GM21786 (cell line): ENCODE results near the gene ETNK1.
"Not testable (repeated sequence)": the region's sequence is repeated elsewhere in the genome, so short reads cannot be mapped to it uniquely, and the experiment has no call there.

ENCODE experiments used
- ATAC-seq: cut with Tn5 transposase; IDR thresholded peaks from one replicate; pipeline ENCODE4 v1.9.1; 2021; ENCODE audit not compliant: unreplicated experiment

The ETNK1 gene, protein sequence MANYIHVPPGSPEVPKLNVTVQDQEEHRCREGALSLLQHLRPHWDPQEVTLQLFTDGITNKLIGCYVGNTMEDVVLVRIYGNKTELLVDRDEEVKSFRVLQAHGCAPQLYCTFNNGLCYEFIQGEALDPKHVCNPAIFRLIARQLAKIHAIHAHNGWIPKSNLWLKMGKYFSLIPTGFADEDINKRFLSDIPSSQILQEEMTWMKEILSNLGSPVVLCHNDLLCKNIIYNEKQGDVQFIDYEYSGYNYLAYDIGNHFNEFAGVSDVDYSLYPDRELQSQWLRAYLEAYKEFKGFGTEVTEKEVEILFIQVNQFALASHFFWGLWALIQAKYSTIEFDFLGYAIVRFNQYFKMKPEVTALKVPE

DNA sequence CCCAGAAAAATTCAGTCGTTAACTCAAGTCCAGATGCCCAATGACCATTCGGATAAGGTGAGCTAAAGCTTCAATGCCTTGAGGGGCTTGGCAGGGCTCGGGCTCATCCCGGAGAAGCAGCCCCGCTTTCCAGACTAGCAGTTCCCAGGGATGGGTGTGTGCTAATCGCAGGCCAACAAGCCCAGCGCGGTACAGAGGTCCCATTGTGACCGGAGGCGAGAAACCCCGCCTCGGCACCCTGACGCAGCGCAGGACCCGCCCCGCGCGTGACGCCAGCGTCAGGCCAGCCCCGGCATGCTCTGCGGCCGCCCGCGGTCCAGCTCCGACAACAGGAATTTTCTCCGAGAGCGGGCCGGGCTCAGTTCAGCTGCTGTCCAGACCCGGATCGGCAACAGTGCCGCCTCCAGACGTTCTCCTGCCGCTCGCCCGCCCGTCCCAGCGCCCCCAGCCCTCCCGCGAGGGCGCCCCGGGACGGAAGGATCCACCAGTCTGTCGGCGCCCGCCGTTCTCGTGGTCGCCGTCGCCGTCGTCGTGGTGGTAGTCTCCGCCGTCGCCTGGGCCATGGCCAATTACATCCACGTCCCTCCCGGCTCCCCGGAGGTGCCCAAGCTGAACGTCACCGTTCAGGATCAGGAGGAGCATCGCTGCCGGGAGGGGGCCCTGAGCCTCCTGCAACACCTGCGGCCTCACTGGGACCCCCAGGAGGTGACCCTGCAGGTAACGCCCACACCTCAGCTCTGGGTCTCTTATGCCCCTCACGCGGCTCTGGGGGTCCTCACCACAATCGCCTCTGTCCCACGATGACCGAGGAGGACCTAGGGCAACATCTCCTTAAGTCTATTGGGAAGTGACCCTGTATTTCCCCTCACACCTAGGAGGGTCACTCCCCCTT, at the start of gene ETNK1:
Gene ETNK1 (plus strand): TSS at position 302 of the 892 bp plus-strand sequence. CDS start 260 bp downstream, at position 562.
- peak; percentile 96 for ATAC-seq

DNA sequence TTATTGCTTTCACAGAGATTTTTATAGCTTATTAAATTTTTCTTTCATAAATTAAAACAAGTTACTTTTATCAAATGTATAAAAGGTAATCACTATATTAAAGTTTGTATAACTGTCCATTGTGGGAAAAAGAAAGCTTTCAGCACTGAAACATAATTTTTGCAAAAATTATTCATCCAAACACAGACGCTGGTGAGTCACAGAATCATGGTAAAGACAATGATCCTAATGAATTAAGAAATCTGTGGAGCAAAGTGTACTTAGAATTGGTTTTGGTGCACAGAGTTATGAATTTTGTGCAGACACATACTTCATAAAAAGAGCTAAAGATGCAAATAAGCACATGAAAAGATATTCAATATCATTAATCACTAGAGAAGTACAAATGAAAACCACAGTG, 48.9 kb upstream of the ETNK1 start:
- no peak for ATAC-seq

DNA sequence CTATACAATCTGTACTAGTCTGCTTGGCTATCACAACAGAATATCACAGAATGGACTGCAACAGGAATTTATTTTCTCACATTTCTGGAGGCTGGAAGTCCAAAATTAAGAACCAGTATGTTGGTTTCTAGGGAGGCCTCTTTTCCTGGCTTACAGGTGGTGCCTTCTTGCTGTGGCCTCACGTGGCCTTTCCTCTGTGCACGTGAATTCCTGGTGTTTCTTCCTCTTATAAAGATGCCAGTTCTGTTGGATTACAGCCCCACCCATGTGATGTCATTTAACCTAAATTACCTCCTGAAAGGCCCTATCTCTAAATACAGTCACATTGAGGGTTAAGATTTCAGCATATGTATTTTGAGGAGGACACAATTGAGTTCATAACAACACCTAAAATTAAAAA, 48.5 kb upstream of the ETNK1 start:
- ATAC-seq: no peak

DNA sequence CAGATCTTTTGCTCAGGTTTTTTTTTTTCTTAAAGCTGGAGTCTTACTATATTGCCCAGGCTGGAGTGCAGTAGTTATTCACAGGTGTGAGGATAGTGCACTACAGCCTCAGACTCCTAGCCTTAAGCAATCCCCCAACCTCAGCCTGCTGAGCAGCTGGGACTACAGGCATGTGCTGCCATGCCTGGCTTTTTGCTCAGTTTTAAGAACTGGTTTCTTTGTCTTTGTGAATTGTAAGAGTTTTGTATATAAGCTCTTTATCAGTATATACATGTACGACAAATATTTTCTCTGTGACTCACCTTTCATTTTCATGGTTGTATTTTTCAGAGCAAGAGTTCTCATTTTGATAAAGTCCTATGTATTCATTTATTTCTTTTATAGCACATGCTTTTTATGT, 47.3 kb upstream of the ETNK1 start:
- no peak for ATAC-seq

DNA sequence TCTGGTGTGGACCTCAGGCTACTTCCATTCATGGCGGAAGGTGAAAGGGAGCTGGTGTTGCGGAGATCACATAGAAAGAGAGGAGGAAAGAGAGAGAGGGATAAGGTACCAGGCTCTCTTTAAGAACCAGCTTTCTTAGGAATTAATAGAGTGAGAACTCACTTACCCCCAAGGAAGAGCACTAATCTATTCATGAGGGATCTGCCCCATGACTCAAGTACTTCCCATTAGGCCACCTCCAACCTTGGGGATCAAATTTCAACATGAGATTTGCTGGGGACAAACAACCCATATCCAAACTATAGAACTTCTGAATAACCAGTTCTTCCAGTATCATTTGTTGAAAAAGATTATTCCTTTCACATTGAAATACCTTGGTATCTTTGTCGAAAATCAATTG, 46.6 kb upstream of the ETNK1 start:
- ATAC-seq: no peak

DNA sequence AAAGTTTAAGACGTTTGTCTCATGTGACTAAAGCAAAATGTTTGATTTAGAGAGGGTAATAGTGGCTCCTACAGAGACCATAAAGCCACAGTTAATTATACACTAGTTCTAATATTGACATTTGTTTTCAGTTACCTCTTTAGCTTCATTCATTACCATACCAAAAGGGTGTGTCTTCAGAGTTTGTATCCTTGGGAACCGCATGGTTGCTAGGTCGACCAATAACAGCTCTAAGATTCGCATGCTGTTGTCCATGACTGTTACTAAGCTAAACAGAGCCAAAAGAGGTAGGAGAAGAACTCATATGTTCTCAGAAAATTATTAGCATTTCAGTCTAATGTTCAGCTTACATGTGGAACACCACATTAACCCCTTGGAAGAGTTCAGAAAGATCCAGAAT, 36.2 kb upstream of the ETNK1 start:
- ATAC-seq: no peak

DNA sequence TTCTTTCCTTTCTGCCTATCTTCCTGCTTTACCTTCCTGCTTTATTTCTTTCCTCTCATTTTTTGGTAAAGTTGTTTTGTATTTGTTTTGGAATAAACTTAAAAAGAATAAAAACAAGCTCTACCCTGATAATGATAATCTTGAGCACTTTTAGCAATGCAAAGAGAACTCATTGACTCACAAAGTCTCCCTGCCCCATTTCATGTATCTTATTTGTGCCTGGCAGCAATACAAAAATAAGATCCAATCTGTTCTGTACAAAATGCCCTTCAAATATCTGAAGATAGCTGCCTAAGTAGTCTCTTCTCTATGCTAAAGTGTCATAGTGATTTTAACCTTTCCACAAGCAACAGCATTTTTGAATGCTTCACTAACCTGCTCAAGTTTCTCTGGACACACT, 31.1 kb upstream of the ETNK1 start:
- no peak for ATAC-seq

DNA sequence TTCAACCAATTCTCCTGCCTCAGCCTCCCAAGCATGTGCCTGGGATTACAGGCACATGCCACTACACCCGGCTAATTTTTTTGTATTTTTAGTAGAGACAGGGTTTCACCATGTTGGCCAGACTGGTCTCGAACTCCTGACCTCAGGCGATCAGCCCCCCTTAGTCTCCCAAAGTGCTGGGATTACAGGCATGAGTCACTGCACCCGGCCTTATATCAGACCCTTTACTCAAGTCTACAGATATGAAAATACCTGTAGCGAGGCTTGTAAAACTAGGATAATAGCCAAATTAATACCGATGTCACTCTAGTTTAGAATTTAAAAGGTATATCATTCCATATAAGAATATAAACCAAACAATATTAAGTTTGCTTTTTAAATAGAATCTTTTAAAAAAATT, 27.4 kb upstream of the ETNK1 start:
- not testable (repeated sequence) for ATAC-seq

DNA sequence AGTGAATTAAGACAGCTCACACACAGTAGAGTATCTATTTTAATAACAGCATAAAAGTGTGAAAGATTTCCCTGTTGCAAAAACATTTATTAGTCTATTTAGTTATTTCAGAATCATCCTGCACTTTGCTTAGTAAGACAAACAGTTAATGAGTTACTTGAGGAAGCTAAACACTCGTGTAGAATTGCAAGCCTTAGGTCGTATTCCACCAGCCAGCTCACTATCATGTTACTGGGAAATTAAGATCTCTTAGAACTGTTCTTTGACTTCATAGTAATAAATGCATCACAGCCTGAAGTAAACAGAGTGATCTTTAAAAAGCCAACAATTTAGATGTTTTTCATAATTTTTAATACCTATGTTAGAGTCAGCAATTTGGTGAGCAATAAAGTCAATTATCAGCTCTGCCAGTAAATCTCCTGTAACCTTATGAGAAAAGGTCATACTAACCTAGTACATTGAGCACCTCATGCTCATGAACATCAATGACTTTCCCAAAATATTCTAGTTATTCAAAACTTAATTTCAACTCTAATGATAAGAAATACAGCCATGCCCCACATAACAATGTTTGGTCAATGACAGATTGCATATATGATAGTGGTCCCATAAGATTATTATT, 26.7 kb upstream of the ETNK1 start:
- no peak for ATAC-seq

DNA sequence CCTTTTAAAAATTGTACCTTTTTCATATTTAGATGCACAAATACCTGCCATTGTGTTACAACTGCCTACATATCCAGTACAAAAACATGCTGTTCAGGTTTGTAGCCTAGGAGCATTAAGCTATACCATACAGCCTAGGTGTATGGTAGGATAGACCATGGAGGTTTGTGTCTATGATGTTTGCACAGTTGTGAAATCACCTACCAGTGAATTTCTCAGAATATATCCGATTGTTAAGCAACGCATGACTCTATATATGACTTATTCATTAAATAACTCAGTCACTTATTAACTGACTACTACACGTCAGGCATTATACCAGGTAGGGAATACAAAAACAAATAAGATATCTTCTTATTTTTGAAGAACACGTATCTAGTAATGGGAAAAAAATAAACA, 26.2 kb upstream of the ETNK1 start:
- no peak for ATAC-seq

DNA sequence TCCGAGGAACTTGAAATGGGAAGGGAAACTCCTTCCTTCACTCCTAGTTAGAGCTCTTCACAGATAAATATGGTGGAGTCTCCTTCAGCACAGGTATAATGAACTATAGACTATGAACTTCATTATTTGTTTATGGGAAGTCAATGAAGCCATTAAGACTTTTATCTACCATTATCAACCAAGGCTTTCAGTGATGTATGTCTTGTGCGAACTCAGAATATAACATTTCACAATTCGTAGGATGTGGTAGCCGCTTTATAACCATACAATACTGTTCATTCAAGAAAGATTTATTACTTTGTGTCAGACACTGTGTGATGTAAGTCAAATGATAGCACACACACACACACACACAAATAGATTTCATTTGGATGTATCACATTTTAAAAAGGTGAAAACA, 24.8 kb upstream of the ETNK1 start:
- no peak for ATAC-seq

DNA sequence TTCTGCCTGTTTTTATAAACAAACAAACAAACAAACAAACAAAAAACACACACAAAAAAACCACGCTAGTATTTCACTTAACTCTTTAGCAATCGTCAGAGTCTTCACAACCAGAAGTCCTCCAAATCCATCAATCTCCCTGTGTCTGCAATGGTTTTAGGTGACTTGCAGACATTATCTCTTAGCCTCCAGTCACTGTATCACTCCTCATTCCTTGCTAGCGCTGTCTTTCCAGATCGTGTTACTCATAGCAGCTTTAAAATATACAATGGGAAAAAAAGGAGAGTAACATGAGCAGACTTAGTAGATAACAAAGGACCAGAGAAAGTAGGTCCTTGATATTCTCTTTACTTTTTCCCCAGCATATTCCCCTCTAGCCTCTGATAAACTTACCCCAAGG, 15.5 kb upstream of the ETNK1 start:
- ATAC-seq: no peak

DNA sequence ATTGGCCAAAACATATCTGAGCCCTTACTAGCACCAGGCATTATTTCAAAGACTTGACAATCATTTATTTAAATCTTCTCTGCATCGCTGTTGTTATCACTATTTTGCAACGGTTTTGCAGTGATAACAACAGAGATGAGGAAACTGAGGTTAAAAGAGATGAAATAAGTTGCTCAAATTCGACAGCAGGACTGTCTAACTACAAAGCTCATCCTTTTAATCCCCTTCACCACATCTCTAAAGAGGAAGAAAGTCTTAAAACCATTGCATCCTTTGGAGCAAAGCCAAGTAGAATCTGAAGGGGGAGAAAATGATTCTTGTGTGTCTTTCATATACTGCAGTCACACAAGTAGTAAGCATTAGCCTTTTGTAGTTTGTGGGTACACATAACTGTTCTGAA, 14.8 kb upstream of the ETNK1 start:
- ATAC-seq: no peak

DNA sequence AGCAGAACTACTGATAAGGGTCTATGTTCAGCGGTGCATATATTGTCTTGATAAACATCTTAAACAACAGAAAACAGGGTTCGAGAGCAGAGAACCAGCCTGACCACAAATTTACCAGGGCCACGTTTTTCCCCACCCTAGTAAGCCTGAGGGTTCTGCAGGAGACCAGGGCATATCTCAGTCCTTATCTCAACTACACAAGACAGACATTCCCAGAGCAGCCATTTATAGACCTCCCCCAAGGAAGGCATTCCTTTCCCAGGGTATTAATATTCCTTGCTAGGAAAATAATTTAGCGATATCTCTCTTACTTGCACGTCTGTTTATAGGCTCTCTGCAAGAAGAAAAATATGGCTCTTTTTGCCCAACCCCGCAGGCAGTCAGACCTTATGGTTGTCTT, 12.1 kb upstream of the ETNK1 start:
- not testable (repeated sequence) for ATAC-seq

DNA sequence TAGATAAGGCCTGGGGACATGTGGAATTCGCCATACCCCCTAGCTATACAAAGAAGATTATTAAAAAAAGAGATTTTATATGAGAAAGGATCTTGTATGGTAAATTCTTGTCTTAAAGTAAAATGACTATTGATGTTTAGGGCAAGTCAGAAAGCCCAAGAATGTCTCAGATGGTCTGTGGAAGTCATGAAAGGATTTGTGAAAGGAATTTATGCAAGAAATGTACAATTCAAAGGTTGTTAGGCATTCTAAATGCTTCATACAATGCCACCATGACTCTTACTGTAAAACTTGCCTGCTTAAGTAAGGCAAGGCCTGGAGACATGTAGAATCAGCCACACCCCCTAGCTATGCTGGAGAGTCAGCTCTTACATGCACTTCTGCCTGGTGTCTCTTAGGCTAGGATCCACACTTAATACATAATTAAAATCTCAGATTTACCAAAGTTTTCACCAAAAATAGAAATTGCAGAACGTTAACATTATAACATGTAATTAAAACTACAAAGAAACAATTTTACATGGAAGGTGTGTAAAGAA, 8.9 kb upstream of the ETNK1 start:
- no peak for ATAC-seq

DNA sequence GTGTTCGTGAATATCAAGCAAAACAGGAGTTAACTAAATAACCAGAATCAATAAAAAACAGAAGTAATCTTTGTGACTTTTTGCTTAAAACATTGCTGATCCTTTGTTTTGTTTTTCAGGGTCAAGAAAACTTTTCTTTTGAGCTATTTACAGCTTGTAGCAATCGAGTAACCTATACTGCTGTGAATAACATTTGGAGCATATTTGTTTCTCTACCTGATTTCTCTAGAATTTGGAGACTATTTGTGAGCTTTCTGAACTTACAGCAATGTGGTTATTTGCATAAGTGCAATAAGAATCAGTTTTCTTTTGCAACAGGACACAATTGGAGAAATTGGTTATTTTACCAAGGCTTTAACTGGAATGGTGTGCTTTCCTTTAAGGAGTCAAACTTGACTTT, 7.3 kb upstream of the ETNK1 start:
- no peak for ATAC-seq

DNA sequence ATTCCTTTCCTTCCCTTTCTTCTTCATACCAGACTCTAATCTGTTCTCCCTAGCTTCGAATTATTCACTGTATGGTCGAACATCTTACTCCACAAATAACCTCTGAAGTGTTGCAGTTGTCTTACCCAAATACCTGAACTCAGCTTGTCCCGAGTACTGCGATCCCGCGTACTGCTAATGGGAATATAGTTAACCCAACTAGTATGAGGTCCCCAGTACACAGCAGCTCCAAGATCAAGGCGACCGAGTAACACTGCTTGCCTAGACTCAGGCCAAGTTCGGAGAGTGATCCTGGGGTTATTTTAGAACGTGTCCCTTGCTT, 462 bp upstream of the ETNK1 start:
- ATAC-seq: no peak

DNA sequence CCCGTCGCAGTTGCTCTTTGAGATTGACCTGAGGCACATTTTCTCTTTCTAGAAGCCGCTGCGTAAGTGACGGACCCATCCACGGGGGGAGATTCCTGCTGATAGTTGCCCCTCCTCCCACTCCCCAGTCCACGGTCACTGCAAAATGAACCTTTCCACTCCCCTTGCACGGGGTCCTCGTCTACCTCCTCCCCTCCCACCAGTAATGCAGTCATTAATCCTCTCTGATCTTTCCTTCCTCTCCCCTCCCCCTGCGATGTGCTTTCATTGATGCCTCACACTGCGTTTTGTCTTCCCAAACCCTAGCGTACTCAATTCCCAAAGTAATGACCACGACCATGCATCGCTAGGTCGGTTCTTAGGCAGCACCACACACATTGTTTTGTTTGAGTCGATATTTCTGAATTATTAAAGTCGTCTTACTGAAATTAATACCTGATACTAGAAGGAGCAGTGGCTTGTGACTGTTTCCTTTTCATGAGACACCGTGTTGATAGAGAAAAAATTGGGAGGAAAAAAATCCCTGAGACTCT, 857 bp downstream of the ETNK1 start:
- ATAC-seq: peak; percentile 32

DNA sequence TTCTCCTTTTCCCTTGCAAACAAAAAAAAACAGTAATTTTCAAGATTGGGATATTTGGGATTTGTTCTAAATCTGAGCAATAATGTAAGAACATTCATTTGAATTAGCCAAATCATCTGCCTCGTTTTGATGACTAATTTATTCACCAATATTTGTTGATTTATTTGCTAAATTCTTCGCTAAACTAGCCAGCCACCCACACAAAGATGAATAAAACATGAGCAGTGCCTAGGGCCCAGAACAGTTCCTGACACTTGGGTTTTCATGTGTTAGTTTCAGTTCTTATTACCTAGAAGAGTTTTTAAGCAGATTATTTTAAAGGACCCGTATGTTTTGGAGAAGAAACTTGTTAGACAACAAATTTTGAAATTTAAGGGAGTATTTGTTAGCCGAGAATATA, 1.4 kb downstream of the ETNK1 start:
- peak; percentile 41 for ATAC-seq

DNA sequence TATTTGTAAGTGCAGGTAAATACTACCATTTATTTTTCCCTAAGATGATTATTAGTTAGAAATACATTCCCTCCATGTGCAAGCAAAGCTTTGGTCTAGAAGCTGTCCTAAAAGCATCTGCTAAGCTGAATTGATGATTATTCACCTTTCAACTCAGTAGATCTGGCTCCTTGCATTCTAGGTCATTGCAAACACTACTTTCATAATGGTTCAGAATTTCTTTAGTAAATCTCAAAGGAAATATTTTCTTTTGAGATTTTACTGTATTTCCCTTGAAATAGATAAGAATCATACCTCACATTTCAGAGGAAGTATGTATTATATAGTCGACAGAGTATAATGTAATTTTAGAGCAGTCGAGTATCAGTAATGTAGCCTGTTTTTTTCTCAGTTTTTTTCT, 2.4 kb downstream of the ETNK1 start:
- ATAC-seq: no peak

DNA sequence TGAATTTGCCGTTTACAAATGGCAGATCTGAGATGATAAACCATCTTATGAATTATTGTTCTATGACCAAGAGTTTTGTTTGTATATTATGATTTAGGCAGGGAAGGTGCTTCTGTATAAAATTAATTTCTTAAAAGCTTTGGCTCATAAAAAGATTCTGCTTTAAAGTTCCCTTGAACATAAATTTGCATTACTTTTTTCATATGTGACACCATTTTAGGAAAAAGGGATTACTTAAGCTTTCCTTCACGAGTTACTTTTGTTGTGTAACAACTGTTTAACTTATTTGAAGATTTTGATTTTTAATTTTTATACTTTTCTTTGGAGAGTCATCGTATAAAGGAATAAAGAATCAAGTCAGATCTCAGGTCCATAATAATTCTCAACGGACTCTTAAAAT, 3.3 kb downstream of the ETNK1 start:
- ATAC-seq: no peak
